ENCODE results near the gene GUCY2D. TPM values are rescaled to one million over a fixed set of nuclear protein-coding genes. Genes with fewer than 3 reads are reported as not detected.

Gene GUCY2D
- total and polyA plus RNA-seq, 3 experiments from 2014 or later: 0.22 TPM; not detected in 2

DNA sequence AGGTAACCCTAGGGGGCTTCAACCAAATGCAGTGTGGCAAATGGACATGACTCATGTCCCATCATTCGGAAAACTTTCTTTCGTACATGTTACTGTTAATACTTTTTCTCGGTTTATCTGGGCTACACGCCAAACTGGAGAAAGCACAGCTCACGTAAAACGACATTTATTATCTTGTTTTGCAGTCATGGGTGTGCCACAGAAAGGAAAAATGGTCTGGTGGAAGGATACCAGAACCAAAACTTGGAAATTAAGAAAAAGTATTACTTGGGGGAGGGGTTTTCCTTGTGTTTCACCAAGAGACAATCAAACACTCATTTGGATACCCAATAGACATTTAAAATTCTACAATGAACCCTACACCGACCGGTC, 60.0 kb downstream of the GUCY2D start:
- H3K9me3 Mint-ChIP-seq: no peaks in the 10 kb centered on the region
- no peak for DNase-seq
- peaks cover 37 to 57% of the 10 kb centered on the region in 2 donors for H3K27me3 Mint-ChIP-seq
- Histone ChIP-seq H3K4me1 (ENCODE audit: insufficient read depth, low read length) (peaks cover 2% of the 10 kb centered on the region), H3K9me3 (ENCODE audit: low read length) (no peaks in the 10 kb centered on the region), H3K27me3 (ENCODE audit: insufficient read depth, low read length, poor library complexity, severe bottlenecking) (peaks cover 21% of the 10 kb centered on the region), H3K27ac (ENCODE audit: low read depth, low read length) (no peak overlapping the region), H3K4me3 (ENCODE audit: low read length) (no peak overlapping the region), H3K36me3 (ENCODE audit: insufficient read depth, low read length) (no peaks in the 10 kb centered on the region)
- H3K27ac Mint-ChIP-seq: no peak overlapping the region
- peaks cover 3 to 8% (median 3%) of the 10 kb centered on the region in 3 donors for H3K4me1 Mint-ChIP-seq
- H3K36me3 Mint-ChIP-seq: no peaks in the 10 kb centered on the region
- H3K4me3 Mint-ChIP-seq: no peak overlapping the region
- POLR2A ChIA-PET: no interaction called here
- CTCF ChIA-PET: interaction anchor here (1.1 to 4.6 kb wide), 8 partner anchors 8 to 319 kb away, joined by 4 to 42 read pairs (median 19); no protein-coding TSS in a partner anchor

DNA sequence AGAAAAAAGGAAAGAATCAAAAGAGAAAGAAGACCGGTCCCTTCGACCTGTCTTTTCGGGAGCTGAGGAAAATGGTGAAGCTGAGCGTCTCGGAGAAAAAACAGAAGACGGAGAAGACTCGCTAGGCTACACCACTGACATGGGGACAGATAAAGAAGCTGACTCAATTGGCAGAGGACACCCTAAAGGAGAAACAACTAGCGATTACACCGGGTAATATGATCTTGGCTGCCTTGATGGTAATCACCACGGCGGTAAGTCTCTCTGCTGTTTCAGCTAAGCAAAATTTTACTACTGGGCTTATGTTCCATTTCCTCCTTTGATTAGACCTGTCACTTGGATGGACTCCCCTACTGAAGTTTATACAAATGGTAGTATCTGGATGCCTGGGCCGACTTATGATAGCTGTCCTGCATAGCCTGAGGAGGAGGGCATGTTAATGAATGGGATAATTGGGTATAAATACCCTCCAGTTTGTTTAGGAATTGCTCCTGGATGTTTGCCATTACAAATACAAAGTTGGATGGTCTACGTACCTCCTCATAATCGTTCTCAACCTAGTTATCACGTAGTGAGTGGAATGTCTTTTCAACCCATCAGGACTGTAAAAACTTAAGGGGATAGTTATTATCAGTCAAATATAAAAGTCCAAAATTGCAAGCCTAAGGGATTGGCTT, 60.5 kb downstream of the GUCY2D start:
- Histone ChIP-seq H3K4me1 (ENCODE audit: insufficient read depth, low read length) (no peaks in the 10 kb centered on the region), H3K9me3 (ENCODE audit: low read length) (no peaks in the 10 kb centered on the region), H3K4me3 (ENCODE audit: low read length) (no peak overlapping the region), H3K27ac (ENCODE audit: low read depth, low read length) (no peak overlapping the region), H3K27me3 (ENCODE audit: insufficient read depth, low read length, poor library complexity, severe bottlenecking) (peaks cover 21% of the 10 kb centered on the region), H3K36me3 (ENCODE audit: insufficient read depth, low read length) (no peaks in the 10 kb centered on the region)
- Mint-ChIP-seq H3K9me3 (no peaks in the 10 kb centered on the region), H3K27me3 (peaks cover 37 to 52% of the 10 kb centered on the region in 2 donors), H3K36me3 (no peaks in the 10 kb centered on the region), H3K27ac (peak overlapping the region in 2 of 8 donors; percentile 2 to 55), H3K4me3 (no peak overlapping the region), H3K4me1 (peaks cover 0 to 5% (median 0%) of the 10 kb centered on the region in 3 donors)
- CTCF ChIA-PET: interaction anchor here (1.1 to 4.6 kb wide), 6 partner anchors 8 to 319 kb away, joined by 4 to 42 read pairs (median 19); no protein-coding TSS in a partner anchor
- no peak for DNase-seq
- POLR2A ChIA-PET: no interaction called here

DNA sequence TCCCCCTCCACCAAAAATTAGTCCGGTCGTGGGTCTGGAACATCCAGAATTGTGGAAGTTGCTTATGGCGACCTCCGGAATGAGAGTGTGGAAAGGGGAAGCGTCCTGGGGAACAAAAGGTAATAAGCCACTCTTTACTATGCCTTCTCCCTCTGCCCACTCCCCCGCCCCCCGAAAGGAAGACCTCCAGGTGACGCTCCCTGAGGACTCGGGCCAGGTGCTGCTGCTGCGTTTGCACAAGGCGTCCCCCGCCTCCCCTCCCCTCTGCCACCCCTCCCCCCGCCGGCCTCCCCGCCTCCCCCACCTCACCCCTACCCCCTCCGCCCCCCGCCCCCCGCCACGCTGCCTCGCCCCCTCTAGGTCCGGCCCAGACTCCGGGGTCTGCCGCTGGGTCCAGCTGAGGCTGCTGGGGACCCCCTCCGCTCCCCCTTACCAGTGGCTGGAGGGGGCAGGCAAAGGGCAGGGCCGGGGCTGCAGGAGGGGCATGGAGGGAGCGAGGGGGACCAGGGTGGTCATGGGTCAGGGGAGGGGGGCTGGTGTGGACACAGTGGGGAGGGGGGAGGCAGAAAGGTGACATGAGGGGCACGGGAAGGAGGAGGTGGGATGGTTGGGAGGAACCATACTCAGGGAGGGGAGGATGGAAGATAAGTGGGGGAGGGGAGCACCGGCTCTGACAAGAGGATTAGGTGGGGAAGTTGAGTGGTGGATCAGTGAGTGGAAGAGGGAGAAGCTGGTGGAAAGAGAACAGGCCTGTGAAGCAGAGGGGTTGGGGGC, 61.5 kb downstream of the GUCY2D start:
- Histone ChIP-seq H3K9me3 (ENCODE audit: low read length) (no peaks in the 10 kb centered on the region), H3K27ac (ENCODE audit: low read depth, low read length) (no peak overlapping the region), H3K36me3 (ENCODE audit: insufficient read depth, low read length) (no peaks in the 10 kb centered on the region), H3K27me3 (ENCODE audit: insufficient read depth, low read length, poor library complexity, severe bottlenecking) (peaks cover 18% of the 10 kb centered on the region), H3K4me3 (ENCODE audit: low read length) (no peak overlapping the region), H3K4me1 (ENCODE audit: insufficient read depth, low read length) (no peaks in the 10 kb centered on the region)
- H3K27ac Mint-ChIP-seq: peak overlapping the region in 1 of 8 donors; percentile 54
- ChIA-PET POLR2A (no interaction called here), CTCF (interaction anchor here (1.3 kb wide), 1 partner anchor 14 kb away, joined by 4 read pairs; no protein-coding TSS in a partner anchor)
- peaks cover 37 to 48% of the 10 kb centered on the region in 2 donors for H3K27me3 Mint-ChIP-seq
- DNase-seq: peak in 1 of 5 donors; percentile 28
- H3K36me3 Mint-ChIP-seq: no peaks in the 10 kb centered on the region
- H3K9me3 Mint-ChIP-seq: no peaks in the 10 kb centered on the region
- peaks cover 0 to 5% (median 0%) of the 10 kb centered on the region in 3 donors for H3K4me1 Mint-ChIP-seq
- H3K4me3 Mint-ChIP-seq: no peak overlapping the region

DNA sequence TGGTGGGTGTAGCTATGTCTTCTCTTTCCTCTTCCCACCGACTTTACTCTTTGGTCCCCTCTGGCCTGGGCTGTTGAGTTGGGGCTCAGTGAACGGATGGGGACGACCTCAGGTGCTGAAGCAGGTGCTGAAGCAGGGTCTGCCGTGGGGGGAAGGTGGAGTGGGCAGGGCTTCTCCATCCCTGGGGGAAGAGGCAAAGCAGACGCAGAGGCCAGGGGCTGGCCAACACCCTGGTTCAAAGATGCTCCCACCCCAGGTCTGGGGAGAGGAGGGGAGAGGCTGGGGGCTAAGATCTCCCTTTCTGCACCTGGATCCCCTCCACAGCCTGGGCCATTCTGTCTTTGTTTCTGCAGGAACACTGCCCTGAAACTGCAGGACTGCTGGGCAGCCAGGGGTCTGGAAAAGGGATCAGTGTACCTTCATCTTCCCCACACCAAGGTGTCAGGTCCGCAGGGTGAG, 62.2 kb downstream of the GUCY2D start:
- Histone ChIP-seq H3K27me3 (ENCODE audit: insufficient read depth, low read length, poor library complexity, severe bottlenecking) (peaks cover 11% of the 10 kb centered on the region), H3K36me3 (ENCODE audit: insufficient read depth, low read length) (no peaks in the 10 kb centered on the region), H3K27ac (ENCODE audit: low read depth, low read length) (no peak overlapping the region), H3K4me1 (ENCODE audit: insufficient read depth, low read length) (no peaks in the 10 kb centered on the region), H3K4me3 (ENCODE audit: low read length) (no peak overlapping the region), H3K9me3 (ENCODE audit: low read length) (no peaks in the 10 kb centered on the region)
- Mint-ChIP-seq H3K27me3 (peaks cover 33 to 41% of the 10 kb centered on the region in 2 donors), H3K27ac (no peak overlapping the region), H3K9me3 (no peaks in the 10 kb centered on the region), H3K36me3 (no peaks in the 10 kb centered on the region), H3K4me3 (no peak overlapping the region), H3K4me1 (peaks cover 0 to 5% (median 0%) of the 10 kb centered on the region in 3 donors)
- no peak for DNase-seq
- CTCF ChIA-PET: interaction anchor here (1.0 to 1.3 kb wide), 3 partner anchors 8 to 14 kb away, joined by 3 to 4 read pairs (median 3); no protein-coding TSS in a partner anchor
- POLR2A ChIA-PET: no interaction called here

DNA sequence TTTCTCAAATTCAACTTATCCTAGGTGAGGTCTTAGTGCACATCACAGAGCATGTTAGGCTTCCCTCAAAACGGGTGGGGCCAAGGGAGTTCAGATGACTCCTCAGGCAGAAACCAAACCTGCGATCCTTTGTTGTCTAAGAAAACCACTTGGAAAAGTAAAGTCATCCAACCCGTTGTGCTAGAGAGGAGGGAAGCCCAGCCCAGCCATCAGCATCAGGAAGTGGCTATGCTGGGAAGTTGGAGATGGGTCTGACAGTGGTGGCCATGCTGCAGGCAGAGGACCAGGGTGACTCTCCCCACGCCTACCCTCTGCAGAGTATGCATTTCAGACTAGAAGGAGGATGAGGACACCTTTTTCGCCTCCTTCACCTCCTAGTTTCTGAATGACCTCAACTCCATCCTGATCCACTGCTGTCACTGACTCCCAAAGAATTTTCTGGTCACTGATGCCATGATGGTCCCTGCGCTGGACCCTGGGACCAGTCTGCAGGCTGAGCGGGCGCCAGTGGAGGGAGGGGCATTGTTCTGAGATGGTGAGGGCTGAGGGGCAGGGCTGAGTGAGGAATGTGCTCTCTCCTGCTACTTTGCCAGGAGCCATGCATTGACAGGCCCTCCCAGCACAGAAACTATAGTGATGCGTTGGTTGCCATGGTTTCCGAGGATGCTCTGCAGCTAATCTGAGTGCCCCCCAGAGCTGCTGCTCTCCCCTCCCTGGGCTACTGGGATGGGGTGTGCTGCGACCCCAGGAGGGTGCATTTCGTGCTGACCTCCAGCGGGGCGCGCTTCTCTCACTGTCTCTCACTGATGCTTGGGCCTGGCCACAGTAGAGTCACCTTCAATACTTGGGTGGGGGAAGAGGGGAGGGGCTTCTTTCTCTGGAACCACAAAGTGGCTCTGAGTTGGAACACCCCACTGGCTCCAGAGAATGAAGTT, 64.7 kb downstream of the GUCY2D start:
- H3K27ac Mint-ChIP-seq: peak overlapping the region in 1 of 8 donors; percentile 81
- ChIA-PET POLR2A (no interaction called here), CTCF (no interaction called here)
- no peaks in the 10 kb centered on the region for H3K9me3 Mint-ChIP-seq
- no peak overlapping the region for H3K27ac ChIP-seq (ENCODE audit: low read depth, low read length)
- no peaks in the 10 kb centered on the region for H3K36me3 Mint-ChIP-seq
- no peak for DNase-seq
- H3K36me3 ChIP-seq (ENCODE audit: insufficient read depth, low read length): no peaks in the 10 kb centered on the region
- peaks cover 32 to 33% of the 10 kb centered on the region in 2 donors for H3K27me3 Mint-ChIP-seq
- H3K4me1 Mint-ChIP-seq: peaks cover 0 to 5% (median 0%) of the 10 kb centered on the region in 3 donors
- no peak overlapping the region for H3K4me3 Mint-ChIP-seq
- H3K4me3 ChIP-seq (ENCODE audit: low read length): no peak overlapping the region
- H3K9me3 ChIP-seq (ENCODE audit: low read length): no peaks in the 10 kb centered on the region
- H3K4me1 ChIP-seq (ENCODE audit: insufficient read depth, low read length): peaks cover 2% of the 10 kb centered on the region
- peaks cover 7% of the 10 kb centered on the region for H3K27me3 ChIP-seq (ENCODE audit: insufficient read depth, low read length, poor library complexity, severe bottlenecking)

DNA sequence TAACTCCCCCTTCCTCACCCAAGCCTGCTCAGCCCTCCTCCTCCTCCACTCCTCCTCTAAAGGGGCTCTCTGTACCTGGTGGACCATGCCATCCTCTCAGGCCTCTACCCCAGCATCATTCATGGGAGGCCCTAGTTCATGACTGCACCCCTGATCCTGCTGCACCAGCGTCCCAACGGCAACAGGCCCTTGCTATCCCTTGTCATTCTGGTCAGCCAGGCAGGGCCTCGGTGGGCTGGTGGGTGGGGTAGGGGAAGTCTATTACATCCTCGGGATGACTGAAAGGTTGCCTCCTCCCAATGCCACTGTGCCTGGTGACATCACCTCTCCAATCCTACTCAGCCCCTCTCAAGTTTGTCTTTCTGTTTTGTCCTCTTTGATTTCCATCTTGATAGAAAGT, 65.4 kb downstream of the GUCY2D start:
- no peak overlapping the region for H3K27ac ChIP-seq (ENCODE audit: low read depth, low read length)
- POLR2A ChIA-PET: no interaction called here
- CTCF ChIA-PET: no interaction called here
- H3K27me3 Mint-ChIP-seq: peaks cover 31 to 35% of the 10 kb centered on the region in 2 donors
- peak overlapping the region in 1 of 8 donors; percentile 13 for H3K27ac Mint-ChIP-seq
- H3K9me3 ChIP-seq (ENCODE audit: low read length): no peaks in the 10 kb centered on the region
- no peaks in the 10 kb centered on the region for H3K9me3 Mint-ChIP-seq
- no peak overlapping the region for H3K4me3 Mint-ChIP-seq
- DNase-seq: no peak
- no peaks in the 10 kb centered on the region for H3K36me3 ChIP-seq (ENCODE audit: insufficient read depth, low read length)
- no peak overlapping the region for H3K4me3 ChIP-seq (ENCODE audit: low read length)
- no peaks in the 10 kb centered on the region for H3K36me3 Mint-ChIP-seq
- peaks cover 9% of the 10 kb centered on the region for H3K4me1 ChIP-seq (ENCODE audit: insufficient read depth, low read length)
- H3K27me3 ChIP-seq (ENCODE audit: insufficient read depth, low read length, poor library complexity, severe bottlenecking): peaks cover 7% of the 10 kb centered on the region
- H3K4me1 Mint-ChIP-seq: peaks cover 3 to 7% (median 5%) of the 10 kb centered on the region in 3 donors

DNA sequence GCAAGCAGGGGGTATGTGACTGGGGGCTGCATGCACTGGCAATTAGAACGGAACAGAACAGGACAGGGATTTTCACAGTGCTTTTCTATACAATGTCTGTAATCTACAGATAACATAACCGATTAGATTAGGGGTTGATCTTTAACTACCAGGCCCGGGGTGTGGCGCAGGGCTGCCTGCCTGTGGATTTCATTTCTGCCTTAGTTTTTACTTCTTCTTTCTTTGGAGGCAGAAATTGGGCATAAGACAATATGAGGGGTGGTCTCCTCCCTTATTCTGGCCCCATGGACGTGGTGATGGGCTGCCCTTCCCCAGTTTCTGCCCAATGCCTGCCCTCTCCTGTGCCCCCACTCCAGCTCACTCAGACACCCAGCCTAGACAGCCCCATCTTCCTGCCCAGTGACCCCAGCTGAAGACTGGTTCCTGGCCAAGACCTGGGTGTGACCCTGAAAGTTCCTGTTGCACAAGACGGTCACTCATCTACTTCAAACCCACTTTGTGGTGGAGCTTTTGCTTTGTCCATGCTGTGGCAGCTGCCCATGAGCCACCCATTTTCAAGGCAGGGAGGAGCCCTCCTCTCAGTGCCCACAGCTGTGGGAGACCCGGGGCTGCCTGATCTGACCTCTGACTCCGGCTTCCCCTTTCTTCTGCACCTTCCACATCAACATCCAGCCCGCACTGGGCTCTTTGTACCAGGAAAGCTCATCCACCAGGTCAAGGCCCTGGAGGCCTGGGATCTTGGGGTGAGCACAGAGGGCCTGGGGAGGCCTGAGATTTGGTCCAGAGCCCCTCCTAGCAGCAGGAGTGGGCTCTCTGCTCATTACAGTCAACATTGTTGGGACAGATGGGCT, 66.5 kb downstream of the GUCY2D start:
- POLR2A ChIA-PET: interaction anchor here (1.2 kb wide), 1 partner anchor 9 kb away, joined by 3 read pairs; no protein-coding TSS in a partner anchor
- H3K36me3 Mint-ChIP-seq: no peaks in the 10 kb centered on the region

More for the DNA sequence above, 66.5 kb downstream of the GUCY2D start:
- H3K27me3 Mint-ChIP-seq: peaks cover 31 to 32% of the 10 kb centered on the region in 2 donors
- peaks cover 20% of the 10 kb centered on the region for H3K4me1 ChIP-seq (ENCODE audit: insufficient read depth, low read length)
- no peaks in the 10 kb centered on the region for H3K9me3 ChIP-seq (ENCODE audit: low read length)
- CTCF ChIA-PET: interaction anchor here (1.5 to 4.5 kb wide), 4 partner anchors 8 to 24 kb away, joined by 4 to 26 read pairs (median 20); no protein-coding TSS in a partner anchor
- H3K9me3 Mint-ChIP-seq: peaks cover 0 to 1% (median 0%) of the 10 kb centered on the region in 5 donors
- no peak overlapping the region for H3K4me3 ChIP-seq (ENCODE audit: low read length)
- H3K4me1 Mint-ChIP-seq: peaks cover 12 to 18% (median 16%) of the 10 kb centered on the region in 3 donors
- no peak overlapping the region for H3K27ac ChIP-seq (ENCODE audit: low read depth, low read length)
- H3K27ac Mint-ChIP-seq: no peak overlapping the region
- peaks cover 3% of the 10 kb centered on the region for H3K27me3 ChIP-seq (ENCODE audit: insufficient read depth, low read length, poor library complexity, severe bottlenecking)
- no peak for DNase-seq
- H3K36me3 ChIP-seq (ENCODE audit: insufficient read depth, low read length): no peaks in the 10 kb centered on the region
- no peak overlapping the region for H3K4me3 Mint-ChIP-seq

All from CD8-positive, alpha-beta memory T cell (primary cell).